ENCODE results near the gene SLC39A11. TPM values are rescaled to one million over a fixed set of nuclear protein-coding genes. Genes with fewer than 3 reads are reported as not detected.
"Not testable (repeated sequence)": the region's sequence is repeated elsewhere in the genome, so short reads cannot be mapped to it uniquely, and the experiment has no call there.

Gene SLC39A11
- polyA plus RNA-seq, 3 donors from 2014 or later: 13.7 to 25.8 (median 16.2) TPM

DNA sequence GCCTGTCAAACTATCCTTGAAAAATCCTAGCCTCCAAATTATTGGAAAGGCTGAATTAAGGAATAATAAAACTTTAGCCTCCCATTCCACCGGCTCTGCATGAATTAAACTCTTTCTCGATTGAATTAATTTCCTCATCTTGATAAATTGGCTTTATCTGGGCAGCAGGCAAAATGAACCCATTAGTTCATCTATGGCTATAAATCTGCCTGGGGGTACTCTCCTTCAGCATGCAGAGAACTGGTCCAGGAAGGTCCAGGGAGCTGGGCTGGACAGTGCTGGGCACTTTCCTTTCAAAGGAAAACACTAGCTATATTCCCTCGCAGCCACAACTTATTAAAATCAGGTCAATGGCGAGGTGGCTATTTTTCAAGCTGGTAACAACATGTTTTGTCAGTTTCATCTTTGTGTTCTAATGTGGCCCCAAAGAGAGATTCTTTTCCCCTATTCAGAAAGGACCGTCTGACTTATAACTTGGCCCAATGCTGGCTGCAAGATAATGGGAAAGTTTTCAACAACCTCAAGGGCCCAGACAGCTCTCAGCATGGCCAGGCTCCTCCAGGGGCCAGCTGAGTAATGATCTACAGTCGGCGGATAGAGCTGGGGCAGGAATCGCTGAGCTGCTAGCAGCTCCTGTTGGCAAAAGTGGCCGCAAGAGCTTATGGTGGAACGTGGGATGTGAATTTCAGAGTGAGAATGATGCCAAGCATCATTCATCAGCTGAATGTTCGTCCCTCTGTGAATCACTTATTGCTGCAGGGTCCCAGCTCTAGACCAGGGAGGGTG, 326.9 kb downstream of the SLC39A11 start:
- DNase-seq: no peak
- Mint-ChIP-seq H3K27ac (no peak overlapping the region), H3K9me3 (no peaks in the 10 kb centered on the region), H3K36me3 (peaks cover 0 to 10% (median 7%) of the 10 kb centered on the region in 3 donors), H3K27me3 (ENCODE audit: low read depth in 3 of 3) (no peaks in the 10 kb centered on the region), H3K4me3 (no peak overlapping the region), H3K4me1 (peaks cover 6 to 12% of the 10 kb centered on the region in 2 donors)

DNA sequence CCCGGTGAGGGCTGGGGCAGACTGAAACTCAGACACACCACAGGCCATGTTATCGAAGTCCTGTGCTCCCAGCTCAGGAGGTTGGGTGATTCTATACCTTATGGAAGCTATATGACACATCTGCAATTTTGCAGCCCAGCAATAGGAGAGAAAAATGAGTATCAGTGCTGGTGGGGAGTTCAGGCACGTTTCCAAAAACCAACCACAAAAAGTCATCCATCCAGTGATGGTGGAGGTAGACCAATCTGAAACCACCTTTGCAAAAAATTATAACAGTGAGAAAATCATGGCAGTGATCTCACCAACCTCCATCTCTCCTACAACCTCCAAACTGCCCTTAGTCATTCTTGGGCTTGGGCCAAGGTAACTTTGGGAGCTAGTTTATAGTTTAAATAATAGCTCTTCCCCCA, 327.9 kb downstream of the SLC39A11 start:
- H3K36me3 Mint-ChIP-seq: peaks cover 0 to 4% (median 0%) of the 10 kb centered on the region in 3 donors
- no peaks in the 10 kb centered on the region for H3K27me3 Mint-ChIP-seq (ENCODE audit: low read depth in 3 of 3)
- peaks cover 6 to 12% of the 10 kb centered on the region in 2 donors for H3K4me1 Mint-ChIP-seq

DNA sequence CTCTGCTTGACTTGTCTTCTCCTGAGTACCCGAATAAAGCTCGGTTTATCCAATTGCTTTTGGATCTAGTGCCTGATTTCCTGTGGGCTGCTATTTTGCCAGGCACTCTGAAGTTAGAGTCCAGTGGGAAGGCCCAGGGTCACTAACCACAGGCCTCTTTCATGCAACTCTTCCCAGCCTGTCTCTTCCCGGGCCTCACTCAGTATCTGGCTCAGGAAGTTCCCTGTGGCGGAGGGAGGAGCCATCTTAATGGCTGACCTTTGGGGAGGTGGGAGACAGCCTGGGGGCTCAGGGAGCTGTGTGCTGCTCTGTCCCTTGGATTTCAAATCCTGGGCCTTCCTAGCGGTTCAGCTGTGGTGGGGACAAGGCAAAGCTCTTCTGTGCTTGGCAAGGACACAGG, 328.5 kb downstream of the SLC39A11 start:
- Mint-ChIP-seq H3K4me3 (no peak overlapping the region), H3K9me3 (no peaks in the 10 kb centered on the region), H3K27ac (no peak overlapping the region), H3K27me3 (ENCODE audit: low read depth in 3 of 3) (no peaks in the 10 kb centered on the region), H3K36me3 (peaks cover 0 to 4% (median 0%) of the 10 kb centered on the region in 3 donors), H3K4me1 (peaks cover 6 to 12% of the 10 kb centered on the region in 2 donors)
- no peak for DNase-seq

More for the DNA sequence above, 327.9 kb downstream of the SLC39A11 start:
- DNase-seq: no peak
- Mint-ChIP-seq H3K9me3 (no peaks in the 10 kb centered on the region), H3K27ac (no peak overlapping the region), H3K4me3 (no peak overlapping the region)

DNA sequence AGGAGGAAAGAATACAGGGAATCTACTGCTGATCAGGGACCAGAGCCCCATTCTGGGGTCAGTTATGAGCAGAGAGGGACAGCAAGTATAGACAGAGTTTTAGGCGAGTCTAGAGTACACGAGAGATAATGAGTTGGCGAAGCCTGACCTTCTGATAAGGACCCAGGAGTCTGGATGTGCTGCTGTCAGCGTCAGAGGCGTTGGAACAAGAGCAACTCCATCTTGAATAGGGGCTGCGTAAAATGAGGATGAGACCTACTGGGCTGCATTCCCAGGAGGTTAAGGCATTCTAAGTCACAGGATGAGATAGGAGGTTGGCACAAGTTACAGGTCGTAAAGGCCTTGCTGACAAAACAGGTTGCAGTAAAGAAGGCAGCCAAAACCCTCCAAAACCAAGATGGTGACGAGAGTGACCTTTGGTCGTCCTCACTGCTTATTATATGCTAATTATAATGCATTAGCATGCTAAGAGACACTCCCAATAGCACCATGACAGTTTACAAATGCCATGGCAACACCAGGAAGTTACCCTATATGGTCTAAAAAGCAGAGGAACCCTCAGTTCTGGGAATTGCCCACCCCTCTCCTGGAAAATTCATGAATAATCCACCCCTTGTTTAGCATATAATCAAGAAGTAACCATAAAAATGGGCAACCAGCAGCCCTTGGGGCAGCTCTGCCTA, 330.5 kb downstream of the SLC39A11 start:
- not testable (repeated sequence) for H3K36me3 Mint-ChIP-seq; H3K27me3 Mint-ChIP-seq (ENCODE audit: low read depth in 3 of 3); H3K4me1 Mint-ChIP-seq; H3K4me3 Mint-ChIP-seq; DNase-seq; H3K9me3 Mint-ChIP-seq; H3K27ac Mint-ChIP-seq

DNA sequence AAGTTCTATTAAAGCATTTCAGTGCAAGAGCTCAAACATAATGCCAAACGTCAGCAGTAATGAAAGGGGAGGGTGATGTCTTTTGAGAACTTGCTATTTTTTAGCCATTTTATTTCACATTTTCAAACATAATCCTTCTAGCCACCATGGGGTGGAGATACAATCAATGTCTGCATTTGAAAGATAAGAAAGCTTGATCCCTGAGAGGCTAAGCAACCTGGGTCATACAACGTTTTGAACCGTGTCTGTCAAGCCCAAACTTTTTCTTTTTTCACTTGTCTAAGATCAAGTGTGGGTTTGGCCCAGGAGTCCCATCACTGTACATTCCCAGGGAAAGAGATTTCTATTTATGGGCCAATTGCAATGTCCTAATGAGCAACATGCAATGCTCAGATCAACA, 331.1 kb downstream of the SLC39A11 start:
- H3K27me3 Mint-ChIP-seq (ENCODE audit: low read depth in 3 of 3): peaks cover 0 to 2% (median 0%) of the 10 kb centered on the region in 3 donors
- H3K36me3 Mint-ChIP-seq: peaks cover 0 to 12% (median 2%) of the 10 kb centered on the region in 3 donors
- no peak overlapping the region for H3K4me3 Mint-ChIP-seq
- peaks cover 1 to 2% of the 10 kb centered on the region in 2 donors for H3K4me1 Mint-ChIP-seq
- no peaks in the 10 kb centered on the region for H3K9me3 Mint-ChIP-seq
- H3K27ac Mint-ChIP-seq: no peak overlapping the region
- no peak for DNase-seq

DNA sequence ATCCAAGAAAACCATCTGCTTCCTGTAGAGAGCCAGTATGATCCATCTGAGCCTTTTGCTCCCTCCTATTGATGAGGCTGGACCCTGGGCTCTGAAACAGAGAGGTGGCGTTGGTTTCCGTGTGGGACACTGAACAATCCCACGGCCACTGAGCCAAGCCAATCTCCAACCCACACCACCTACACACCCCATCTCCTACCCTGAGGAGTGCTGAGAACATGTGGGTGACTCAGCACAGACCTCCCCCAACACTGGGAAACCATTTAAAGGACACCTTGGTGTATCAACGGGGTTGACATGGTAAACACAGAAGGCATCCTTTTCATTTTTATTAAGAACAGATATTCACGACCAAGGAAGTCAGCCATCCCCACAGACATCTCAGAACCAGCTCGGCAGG, 332.1 kb downstream of the SLC39A11 start:
- Mint-ChIP-seq H3K9me3 (no peaks in the 10 kb centered on the region), H3K27me3 (ENCODE audit: low read depth in 3 of 3) (peaks cover 0 to 2% (median 0%) of the 10 kb centered on the region in 3 donors), H3K4me1 (no peaks in the 10 kb centered on the region), H3K27ac (no peak overlapping the region), H3K4me3 (no peak overlapping the region), H3K36me3 (peaks cover 0 to 17% (median 9%) of the 10 kb centered on the region in 3 donors)
- no peak for DNase-seq

DNA sequence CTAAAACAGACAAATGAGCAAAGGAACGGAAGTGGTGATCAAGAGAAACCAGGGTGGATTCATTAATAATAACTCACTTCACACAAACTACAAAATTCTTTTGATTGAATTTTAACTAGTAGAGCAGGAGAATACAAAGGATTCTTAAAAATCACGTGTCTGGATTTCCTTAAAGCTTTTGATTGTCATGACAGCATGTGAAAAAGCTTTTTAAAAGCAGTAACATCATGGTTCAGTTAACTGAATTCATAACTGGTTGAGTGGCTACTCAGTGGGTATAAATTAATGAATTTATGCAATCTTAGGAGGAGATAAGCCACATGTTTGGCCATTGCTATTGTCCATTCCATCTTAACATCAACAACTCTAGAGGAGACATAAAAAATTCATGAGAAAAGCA, 333.2 kb downstream of the SLC39A11 start:
- peaks cover 6 to 20% (median 9%) of the 10 kb centered on the region in 3 donors for H3K36me3 Mint-ChIP-seq
- H3K27me3 Mint-ChIP-seq (ENCODE audit: low read depth in 3 of 3): peaks cover 0 to 2% (median 0%) of the 10 kb centered on the region in 3 donors
- no peak overlapping the region for H3K4me3 Mint-ChIP-seq
- H3K4me1 Mint-ChIP-seq: no peaks in the 10 kb centered on the region
- no peaks in the 10 kb centered on the region for H3K9me3 Mint-ChIP-seq
- H3K27ac Mint-ChIP-seq: no peak overlapping the region
- DNase-seq: no peak

DNA sequence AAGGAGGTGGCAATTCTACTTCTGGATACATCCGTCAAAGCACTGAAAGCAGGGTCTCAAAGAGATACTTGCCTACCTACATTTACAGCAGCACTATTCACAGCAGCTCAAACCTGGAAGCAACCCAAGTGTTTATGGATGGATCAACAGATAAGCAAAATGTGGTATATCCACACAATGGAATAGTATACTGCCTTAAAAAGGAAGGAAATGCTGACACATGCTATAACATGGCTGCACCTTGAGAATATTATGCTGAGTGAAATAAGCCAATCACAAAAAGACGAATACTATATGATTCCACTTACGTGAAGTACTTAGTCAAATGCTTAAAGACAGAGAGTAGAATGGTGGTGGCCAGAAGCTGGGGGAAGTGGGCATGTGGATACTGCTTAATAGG, 336.2 kb downstream of the SLC39A11 start:
- H3K9me3 Mint-ChIP-seq: no peaks in the 10 kb centered on the region
- no peak overlapping the region for H3K27ac Mint-ChIP-seq
- DNase-seq: no peak

DNA sequence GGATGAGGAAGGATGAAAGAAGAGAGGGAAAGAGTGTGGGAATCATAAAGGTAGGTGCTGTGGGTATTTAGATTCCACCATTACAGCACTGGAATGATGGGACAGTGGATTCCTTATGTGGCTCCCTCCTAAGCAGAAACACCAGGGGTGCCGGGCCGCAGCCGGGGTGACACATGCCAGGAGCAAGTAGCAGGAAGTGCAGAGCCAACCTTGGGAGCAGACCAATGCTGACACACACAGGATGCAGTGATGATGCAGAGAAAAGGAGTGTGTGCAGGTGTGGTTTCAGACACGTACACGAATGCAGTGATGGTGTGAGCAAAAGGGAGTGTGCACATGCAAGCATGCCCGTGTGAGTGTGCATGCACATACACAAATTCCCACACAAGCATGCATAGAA, 338.0 kb downstream of the SLC39A11 start:
- H3K9me3 Mint-ChIP-seq: no peaks in the 10 kb centered on the region
- no peak for DNase-seq
- H3K4me3 Mint-ChIP-seq: no peak overlapping the region
- H3K36me3 Mint-ChIP-seq: peaks cover 6 to 20% (median 9%) of the 10 kb centered on the region in 3 donors
- no peak overlapping the region for H3K27ac Mint-ChIP-seq
- peaks cover 0 to 3% (median 0%) of the 10 kb centered on the region in 3 donors for H3K27me3 Mint-ChIP-seq (ENCODE audit: low read depth in 3 of 3)
- H3K4me1 Mint-ChIP-seq: no peaks in the 10 kb centered on the region

More for the DNA sequence above, 336.2 kb downstream of the SLC39A11 start:
- Mint-ChIP-seq H3K27me3 (ENCODE audit: low read depth in 3 of 3) (peaks cover 0 to 3% (median 0%) of the 10 kb centered on the region in 3 donors), H3K36me3 (peaks cover 6 to 20% (median 9%) of the 10 kb centered on the region in 3 donors), H3K4me3 (no peak overlapping the region), H3K4me1 (no peaks in the 10 kb centered on the region)

DNA sequence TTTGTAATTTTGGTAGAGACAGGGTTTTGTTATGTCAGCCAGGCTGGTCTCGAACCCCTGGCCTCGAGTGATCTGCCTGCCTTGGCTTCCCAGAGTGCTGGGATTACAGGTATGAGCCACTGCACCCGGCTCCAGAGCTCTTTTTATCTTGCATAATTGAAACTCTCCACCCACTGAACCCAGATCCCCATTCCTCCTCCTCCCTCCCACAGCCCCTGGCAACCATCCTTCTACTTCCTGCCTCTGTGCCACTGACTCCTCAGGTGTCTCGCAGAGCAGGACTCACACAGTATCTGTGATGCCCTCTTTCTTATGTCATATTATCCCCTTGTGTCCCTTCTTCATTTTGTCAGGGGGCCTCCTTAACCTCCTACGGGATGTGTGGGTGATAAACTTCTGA, 340.7 kb downstream of the SLC39A11 start:
- Mint-ChIP-seq H3K36me3 (peaks cover 6 to 15% (median 9%) of the 10 kb centered on the region in 3 donors), H3K27ac (no peak overlapping the region), H3K9me3 (no peaks in the 10 kb centered on the region), H3K4me3 (no peak overlapping the region), H3K27me3 (ENCODE audit: low read depth in 3 of 3) (peaks cover 0 to 2% (median 0%) of the 10 kb centered on the region in 3 donors), H3K4me1 (no peaks in the 10 kb centered on the region)
- DNase-seq: no peak

DNA sequence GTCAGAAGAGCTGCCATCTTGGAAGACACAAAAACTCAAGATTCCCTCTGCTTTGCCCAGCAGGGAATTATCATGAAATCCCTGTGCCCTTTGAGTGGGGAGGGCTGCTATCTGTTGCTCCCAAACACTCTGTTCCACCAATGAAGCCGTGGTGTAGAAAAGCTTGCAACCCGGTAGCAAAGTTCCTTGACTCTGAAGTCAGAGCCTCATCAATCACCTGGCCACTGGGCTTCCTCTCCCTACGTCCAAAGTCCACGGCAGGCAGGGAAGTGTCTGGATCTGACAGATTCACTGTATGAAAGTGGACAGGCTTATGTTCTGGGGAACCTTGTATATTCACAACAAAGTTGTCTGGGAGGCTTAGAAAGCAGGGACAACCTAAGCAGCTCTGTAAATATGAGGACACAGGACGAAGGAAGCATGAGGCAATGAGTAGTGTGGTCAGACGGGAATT, 343.3 kb downstream of the SLC39A11 start:
- H3K4me3 Mint-ChIP-seq: no peak overlapping the region
- no peaks in the 10 kb centered on the region for H3K9me3 Mint-ChIP-seq
- H3K27me3 Mint-ChIP-seq (ENCODE audit: low read depth in 3 of 3): peaks cover 0 to 2% (median 0%) of the 10 kb centered on the region in 3 donors
- no peaks in the 10 kb centered on the region for H3K4me1 Mint-ChIP-seq
- no peak for DNase-seq
- no peak overlapping the region for H3K27ac Mint-ChIP-seq
- H3K36me3 Mint-ChIP-seq: peaks cover 0 to 4% (median 3%) of the 10 kb centered on the region in 3 donors

DNA sequence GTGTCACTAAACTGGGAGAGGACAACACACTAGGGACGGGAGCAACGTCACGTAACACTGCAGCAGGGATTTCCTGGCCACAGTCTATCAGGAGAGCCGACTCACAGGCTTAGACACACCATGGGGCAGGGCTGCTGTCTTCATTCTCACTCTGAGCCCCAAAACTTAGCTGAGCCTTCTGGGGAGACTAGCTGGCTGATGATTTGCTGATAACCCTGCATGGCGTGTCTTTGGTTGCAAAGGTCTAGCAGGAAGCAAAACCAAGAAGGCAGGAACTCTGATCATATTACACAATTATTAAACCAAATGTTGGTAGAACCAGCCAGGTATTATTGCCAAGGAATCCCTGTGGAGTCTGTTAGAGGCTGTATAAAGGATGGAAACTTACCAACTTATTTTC, 345.0 kb downstream of the SLC39A11 start:
- no peaks in the 10 kb centered on the region for H3K27me3 Mint-ChIP-seq (ENCODE audit: low read depth in 3 of 3)
- peaks cover 0 to 4% (median 3%) of the 10 kb centered on the region in 3 donors for H3K36me3 Mint-ChIP-seq
- DNase-seq: no peak
- H3K9me3 Mint-ChIP-seq: no peaks in the 10 kb centered on the region
- H3K4me1 Mint-ChIP-seq: no peaks in the 10 kb centered on the region
- no peak overlapping the region for H3K27ac Mint-ChIP-seq
- no peak overlapping the region for H3K4me3 Mint-ChIP-seq

DNA sequence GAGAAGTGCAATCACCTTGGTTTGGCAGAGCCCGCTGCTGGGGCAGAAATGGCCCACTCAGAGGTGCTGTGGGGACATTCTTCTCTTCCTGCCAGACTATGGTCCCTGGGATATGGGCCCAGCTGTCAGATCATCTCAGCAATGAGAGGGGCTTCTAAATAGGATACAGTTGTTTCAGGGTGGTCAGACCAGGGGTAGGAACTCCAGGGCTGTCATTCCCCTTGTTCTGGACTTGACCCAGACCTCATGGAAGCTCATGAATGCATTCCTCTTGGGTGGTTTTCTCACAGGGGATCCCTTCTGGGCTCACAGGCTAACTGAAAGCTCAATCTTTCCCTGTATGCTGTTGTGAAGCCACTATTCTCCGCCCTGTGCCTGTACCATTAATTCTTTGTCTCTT, 347.2 kb downstream of the SLC39A11 start:
- Mint-ChIP-seq H3K36me3 (peaks cover 0 to 4% (median 3%) of the 10 kb centered on the region in 3 donors), H3K9me3 (no peaks in the 10 kb centered on the region), H3K27me3 (ENCODE audit: low read depth in 3 of 3) (no peaks in the 10 kb centered on the region), H3K27ac (no peak overlapping the region), H3K4me3 (no peak overlapping the region), H3K4me1 (no peaks in the 10 kb centered on the region)
- no peak for DNase-seq

DNA sequence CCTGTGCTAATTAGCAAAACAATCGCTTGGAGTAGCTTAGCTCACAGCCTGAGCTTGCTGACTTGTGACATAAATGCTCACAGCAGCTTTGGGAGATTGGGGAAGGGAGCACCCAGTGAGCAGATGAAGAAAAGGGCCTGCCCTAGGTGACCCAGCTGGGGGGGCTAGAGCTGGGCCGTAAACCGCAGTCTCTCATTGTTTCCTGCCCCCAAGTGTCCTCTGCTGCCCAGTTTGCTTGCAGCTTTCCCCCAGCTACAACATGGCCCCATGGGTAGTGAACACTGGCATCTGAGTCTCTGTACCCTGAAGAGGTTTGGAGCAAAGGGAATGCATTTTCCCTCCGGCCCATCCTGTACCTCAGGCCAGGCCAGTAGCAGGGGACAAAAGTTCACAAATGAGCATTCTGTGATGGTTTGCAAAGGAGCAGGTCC, 349.4 kb downstream of the SLC39A11 start:
- no peaks in the 10 kb centered on the region for H3K27me3 Mint-ChIP-seq (ENCODE audit: low read depth in 3 of 3)
- peaks cover 0 to 7% (median 3%) of the 10 kb centered on the region in 3 donors for H3K36me3 Mint-ChIP-seq
- DNase-seq: no peak
- no peaks in the 10 kb centered on the region for H3K4me1 Mint-ChIP-seq
- H3K4me3 Mint-ChIP-seq: no peak overlapping the region
- H3K27ac Mint-ChIP-seq: no peak overlapping the region
- H3K9me3 Mint-ChIP-seq: no peaks in the 10 kb centered on the region
